Activated CD4-positive, alpha-beta T cell treated with anti-CD3 and anti-CD28 coated beads, Interleukin-2, amount 50 U/mL, for 1 hour (primary cell): ENCODE results near the gene PPP1R14D.

Experiments
- DNase-seq: peaks from one replicate; pipeline ENCODE4 v3.0.0-alpha.2; 2020

PPP1R14D gene

GRCh38 chr15:40776537-40777141, 51.9 kb downstream of the PPP1R14D start:
- no peak for DNase-seq

DNA sequence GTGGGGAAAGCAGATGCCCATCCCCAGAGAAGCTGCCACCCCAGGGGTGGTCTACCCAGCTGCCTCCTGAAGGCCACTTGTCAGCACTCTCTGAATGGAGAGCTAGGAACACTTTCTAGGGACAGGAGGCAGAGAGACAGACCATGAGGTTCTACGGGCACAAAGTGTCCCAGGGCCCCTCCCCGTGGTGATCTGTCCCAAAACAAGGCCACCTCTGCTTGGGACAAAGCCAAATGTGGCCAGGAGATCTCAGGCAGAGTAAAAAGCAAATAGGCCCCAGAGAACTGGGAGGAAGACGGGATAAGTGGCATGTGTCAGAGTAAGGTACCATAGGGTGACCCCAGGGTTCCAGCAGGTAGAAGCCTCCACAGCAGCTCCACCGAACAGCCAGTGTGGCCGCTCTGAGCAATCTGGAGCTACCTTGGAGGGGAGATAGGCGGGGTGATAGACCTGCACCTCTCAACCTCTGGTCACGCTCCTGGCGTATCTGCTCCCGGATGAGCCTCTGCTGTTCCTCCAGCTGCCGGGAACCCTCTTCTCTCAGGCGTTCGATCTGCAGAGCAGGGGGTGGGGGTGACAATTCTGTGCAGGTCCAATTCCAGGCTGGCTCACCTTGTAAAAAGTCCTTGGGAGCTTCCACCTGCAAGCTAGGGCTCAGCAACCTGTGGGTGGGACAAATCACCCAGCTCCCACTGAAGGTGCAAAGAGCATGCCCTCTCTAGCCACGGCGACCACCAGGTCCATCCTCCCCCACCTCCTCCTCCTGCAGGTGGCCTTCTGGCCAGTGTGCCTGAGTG, 52.6 kb downstream of the PPP1R14D start:
- DNase-seq: no peak

- DNase-seq: no peak
Measured at GRCh38 chr15:40775007-40775406, 53.5 kb downstream of the PPP1R14D start.

GRCh38 chr15:40773902-40774301, 54.6 kb downstream of the PPP1R14D start:
- DNase-seq: no peak

DNA sequence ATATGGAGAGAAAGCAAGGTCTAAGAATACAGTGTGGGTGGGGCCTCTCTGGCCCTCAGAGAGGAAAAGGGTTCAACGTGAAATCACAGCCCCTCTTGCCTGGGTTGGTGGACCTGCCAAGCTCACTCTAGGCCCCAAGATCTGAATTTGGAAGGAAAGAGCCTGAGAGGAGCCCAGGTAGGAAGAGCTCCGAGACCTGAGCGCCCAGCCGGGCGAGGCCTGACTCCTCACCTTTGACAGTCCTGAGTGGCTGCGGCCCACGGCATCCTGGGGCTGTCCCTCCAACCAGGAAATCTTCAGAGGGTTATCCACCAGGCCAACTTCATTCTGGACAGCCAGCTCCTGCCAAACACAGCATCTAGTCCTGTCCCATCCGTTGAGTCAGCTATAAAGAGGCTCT, 55.0 kb downstream of the PPP1R14D start:
- no peak for DNase-seq

- no peak for DNase-seq
Measured at GRCh38 chr15:40772014-40772413, 56.5 kb downstream of the PPP1R14D start.

- DNase-seq: no peak
Measured at GRCh38 chr15:40771242-40771641, 57.3 kb downstream of the PPP1R14D start.

GRCh38 chr15:40770147-40770721, 58.3 kb downstream of the PPP1R14D start:
- no peak for DNase-seq

GRCh38 chr15:40769274-40770146, 59.0 kb downstream of the PPP1R14D start, which contains the start of gene C15orf62:
TSS of gene C15orf62 (plus strand) at chr15:40769980. CDS start at chr15:40770496, 516 bp downstream.
- DNase-seq: peak; percentile 53

- no peak for DNase-seq
Measured at GRCh38 chr15:40768521-40769273, 59.8 kb downstream of the PPP1R14D start.

DNA sequence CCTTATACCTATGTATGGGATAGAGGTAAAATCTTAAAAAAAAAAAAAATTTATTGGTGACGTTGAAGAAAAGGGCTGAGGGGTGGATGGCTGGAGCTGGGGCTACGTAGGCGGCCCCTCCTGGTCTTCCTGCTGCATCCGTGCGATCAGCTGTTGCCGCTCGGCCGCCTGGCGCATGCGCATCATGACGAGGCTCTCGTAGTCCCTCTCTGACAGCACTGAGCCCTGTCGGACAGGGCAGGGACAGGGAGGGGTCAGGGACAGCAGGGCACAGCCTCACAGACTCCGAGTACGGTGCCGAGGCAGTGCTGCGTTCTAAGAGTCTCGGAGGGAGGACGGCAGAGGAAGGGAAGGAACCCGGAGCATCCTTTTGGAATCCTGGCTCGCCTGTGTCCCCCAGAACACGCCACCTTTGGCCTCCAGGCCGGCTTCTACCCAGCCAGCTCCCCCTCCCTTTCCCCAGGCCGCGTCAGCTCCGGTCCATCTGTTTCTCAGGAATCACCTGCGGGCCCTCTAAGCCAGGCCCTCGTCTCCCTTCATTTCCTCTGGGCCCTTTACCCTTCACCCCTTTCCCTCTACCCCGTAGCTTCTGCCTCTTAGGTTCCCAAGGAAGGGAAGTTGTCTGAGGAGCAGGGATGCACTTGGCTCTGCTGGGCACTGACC, 60.5 kb downstream of the PPP1R14D start:
- no peak for DNase-seq

DNA sequence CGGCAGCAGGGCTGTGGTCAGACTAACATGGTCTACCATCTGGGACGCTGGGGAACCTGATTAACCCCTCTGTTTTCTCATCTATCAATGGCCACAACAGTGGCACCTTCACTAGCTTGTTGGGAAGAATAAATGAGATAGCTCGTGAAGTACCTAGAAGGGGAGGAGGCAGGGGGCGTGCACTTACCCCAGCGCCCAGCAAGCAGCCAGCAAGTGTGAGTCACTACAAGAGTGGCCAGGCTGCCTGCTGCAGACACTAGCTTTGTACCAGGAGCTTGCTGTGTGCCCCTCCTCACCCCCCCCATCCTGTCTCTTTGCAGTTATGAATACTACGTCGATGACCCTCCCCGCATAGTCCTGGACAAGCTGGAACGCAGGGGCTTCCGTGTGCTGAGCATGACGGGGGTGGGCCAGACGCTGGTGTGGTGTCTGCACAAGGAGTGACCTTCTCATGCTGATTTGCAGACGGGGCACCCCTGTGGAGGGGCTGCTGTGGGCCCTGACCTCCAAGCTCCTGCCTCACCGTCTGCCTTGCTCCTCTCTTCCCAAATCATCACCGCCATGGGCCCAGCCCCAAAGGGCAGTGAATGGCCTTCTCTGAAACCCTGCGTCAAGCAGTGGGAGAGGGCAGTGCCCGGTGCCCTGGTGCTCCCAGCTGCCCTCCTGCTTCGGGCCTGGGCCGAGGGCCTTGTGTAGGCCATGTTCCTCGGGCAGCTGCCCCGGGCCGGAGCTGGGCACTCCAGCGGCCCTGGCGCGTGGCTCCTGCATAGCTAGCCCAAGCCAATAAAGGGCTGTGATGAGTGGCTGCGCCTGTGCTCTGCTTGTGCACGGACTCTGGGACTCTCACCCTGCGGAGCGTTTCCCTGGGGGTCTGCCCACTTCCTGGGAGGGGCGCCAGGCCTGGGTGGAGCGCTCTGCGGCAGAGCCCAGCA, 61.3 kb downstream of the PPP1R14D start:
- DNase-seq: no peak

GRCh38 chr15:40766194-40766815, 62.2 kb downstream of the PPP1R14D start:
- no peak for DNase-seq
